Measurements from ENCODE around the gene RSKR.

DNA sequence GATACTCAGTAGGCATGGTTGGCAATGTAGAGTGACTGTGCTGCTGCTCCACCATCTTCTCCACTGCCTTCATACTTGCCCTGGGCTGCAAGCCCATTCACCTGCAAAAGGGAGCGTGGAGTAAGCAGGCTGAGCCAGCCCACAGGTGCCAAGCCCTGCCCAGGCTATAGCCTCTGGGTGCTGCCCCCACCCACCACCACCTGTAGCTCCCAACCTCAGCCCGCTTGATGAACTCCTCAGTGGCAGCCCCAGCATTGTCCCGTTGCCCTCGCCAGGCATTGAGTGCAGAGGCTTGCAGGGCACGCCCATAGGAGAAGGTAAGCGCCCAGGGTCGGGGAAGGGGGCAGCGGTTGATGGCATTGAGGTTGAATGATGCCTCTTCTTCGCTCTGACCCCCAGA, 40.5 kb downstream of the RSKR start:
- TF ChIP-seq POLR2AphosphoS5 (IDR thresholded peaks at IDR 0.05), result no peak
- TF ChIP-seq, protein P1, sequence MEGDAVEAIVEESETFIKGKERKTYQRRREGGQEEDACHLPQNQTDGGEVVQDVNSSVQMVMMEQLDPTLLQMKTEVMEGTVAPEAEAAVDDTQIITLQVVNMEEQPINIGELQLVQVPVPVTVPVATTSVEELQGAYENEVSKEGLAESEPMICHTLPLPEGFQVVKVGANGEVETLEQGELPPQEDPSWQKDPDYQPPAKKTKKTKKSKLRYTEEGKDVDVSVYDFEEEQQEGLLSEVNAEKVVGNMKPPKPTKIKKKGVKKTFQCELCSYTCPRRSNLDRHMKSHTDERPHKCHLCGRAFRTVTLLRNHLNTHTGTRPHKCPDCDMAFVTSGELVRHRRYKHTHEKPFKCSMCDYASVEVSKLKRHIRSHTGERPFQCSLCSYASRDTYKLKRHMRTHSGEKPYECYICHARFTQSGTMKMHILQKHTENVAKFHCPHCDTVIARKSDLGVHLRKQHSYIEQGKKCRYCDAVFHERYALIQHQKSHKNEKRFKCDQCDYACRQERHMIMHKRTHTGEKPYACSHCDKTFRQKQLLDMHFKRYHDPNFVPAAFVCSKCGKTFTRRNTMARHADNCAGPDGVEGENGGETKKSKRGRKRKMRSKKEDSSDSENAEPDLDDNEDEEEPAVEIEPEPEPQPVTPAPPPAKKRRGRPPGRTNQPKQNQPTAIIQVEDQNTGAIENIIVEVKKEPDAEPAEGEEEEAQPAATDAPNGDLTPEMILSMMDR (IDR thresholded peaks at IDR 0.05 in 8 of 11, conservative IDR thresholded peaks at IDR 0.05 in 3 of 11), result no peak

All from spleen (tissue), 7 donors.